ENCODE results near the gene TAMALIN.

TAMALIN gene

GRCh38 chr12:52014567-52015530 lies 8.1 kb downstream of the TAMALIN start:
- no peak for ATAC-seq

GRCh38 chr12:52015532-52016041 lies 8.8 kb downstream of the TAMALIN start:
- no peak for ATAC-seq

GRCh38 chr12:52018433-52019112 lies 11.8 kb downstream of the TAMALIN start:
- ATAC-seq: no peak

DNA sequence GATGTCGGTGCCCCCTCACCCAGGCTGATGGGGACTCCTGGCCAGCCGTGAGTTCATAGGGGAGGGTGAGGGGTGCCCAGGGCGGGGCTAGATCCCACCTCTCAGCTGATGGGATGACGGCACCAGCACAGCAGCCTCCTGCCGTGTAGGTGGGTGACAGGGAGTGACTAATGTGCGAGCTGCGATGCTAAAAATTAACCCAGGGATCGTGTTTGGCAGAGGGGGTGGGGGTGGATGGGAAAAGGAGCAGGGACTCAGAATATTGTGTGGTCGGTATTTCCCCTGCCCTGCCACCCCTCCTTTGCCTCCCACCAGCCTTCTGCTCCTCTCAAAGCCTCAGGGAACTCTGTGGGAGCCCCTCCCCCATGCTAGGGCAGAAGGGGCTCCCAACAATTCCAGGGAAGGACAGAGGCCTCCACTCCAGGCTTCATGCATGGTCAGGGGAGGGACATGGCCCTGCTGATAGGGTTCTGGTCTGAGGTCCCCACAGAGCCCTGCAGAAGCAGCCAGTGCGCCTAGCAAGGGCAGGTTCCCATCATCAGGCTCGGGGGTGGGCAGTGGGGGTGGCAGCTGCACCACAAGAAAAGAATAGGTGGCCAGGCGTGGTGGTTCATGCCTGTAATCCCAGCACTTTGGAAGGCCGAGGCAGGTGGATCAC lies 12.5 kb downstream of the TAMALIN start:
- ATAC-seq: no peak

- ATAC-seq: peak; percentile 20 to 24
Observed at GRCh38 chr12:52020539-52021336, 14.0 kb downstream of the TAMALIN start.

DNA sequence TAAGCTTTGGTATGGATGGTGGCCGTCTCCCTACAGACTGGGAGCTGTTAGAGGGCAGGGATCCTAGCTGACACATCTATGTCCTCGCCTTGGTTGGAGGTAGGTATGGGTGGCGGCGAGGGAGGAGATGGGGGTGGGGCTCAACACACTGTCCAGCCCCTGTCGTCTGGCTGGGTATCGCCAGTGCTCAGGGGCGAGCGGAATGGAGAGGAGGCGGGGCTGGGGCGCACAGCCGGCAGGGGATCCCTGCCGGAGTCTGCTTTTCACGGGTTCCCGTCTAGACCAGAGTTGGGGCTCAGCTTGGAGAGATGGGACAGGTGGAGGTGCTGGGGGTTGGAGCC lies 16.1 kb downstream of the TAMALIN start:
- no peak for ATAC-seq

DNA sequence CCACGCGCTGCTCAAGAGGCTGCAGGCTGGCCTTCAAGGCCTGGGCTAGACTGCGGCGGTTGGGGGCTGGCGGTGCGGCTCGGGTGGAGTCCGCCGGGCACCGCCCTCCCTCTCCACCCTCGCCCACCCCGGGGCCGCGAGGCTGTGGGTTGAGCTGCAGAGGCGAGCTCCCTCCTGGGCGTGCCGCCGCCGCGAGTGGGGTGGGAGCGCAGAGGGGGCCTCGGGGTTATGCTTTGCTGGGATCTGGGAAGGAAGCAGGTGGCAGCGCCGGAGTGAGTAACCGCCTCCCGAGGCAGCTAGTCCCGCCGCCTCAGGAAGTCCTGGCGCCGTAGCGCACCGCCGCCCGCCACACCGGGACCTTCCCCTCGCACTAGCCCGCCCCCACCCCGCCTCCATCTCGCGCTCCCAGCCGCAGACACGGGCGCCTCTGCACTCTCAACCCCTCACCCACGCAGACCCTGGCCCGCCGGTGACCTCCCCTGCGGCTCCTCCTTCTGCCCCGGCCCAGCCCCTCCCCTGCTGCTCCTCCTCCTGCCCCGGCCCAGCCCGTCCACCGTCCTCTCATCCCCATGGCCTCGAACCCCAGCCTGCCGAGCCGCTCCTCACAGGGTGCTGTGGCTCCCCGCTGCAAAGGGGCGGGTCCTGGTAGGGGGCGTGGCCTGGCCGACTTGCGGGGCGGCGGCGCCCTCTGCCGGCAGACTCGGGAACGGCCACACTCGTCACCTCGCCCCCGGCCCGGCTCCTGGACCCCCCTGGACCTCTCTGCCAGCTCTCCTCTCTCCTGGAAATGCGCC lies 16.6 kb downstream of the TAMALIN start:
- peak; percentile 66 for ATAC-seq

DNA sequence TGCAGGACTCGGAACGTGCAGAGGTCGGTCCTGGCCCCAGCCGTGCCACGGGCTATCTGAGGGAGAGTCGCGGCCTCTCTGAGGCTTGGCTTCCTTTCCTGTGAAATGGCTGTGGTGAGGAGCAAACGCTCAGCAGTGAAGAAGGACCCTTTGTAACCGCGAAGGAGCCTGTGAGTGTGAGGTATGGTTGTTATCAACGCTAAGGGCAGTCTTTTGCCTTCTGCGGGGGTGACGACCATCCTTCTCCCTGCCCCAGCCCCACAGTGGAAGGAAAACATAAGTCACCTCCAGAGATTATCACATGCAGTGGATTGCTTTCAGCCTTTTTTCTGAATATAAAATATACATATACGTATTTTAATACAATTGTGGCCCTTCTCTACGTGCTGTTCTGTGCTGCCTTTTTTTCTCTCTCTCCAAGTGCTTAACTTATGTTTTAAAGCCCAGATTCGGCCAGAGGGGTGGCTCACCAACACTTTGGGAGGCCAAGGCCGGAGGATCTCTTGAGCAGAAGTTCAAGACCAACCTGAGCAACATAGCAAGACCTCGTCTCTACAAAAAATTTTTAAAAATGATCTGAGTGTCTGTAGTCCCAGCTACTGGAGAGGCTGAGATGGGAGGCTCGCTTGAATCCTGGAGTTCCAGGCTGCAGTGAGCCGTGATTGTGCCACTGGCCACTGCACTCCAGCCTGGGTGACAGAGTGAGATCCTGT lies 17.4 kb downstream of the TAMALIN start:
- peak; percentile 3 to 6 for ATAC-seq

GRCh38 chr12:52024845-52025230 lies 18.1 kb downstream of the TAMALIN start:
- ATAC-seq: peak in 1 of 2 donors; percentile 32

GRCh38 chr12:52026263-52026662 lies 19.5 kb downstream of the TAMALIN start:
- ATAC-seq: no peak

- ATAC-seq: no peak
Observed at GRCh38 chr12:52027085-52027843, 20.5 kb downstream of the TAMALIN start.

- no peak for ATAC-seq
Observed at GRCh38 chr12:52029685-52030084, 22.9 kb downstream of the TAMALIN start.

- no peak for ATAC-seq
Observed at GRCh38 chr12:52032446-52032803, 25.7 kb downstream of the TAMALIN start.

- peak; percentile 93 to 96 for ATAC-seq
Observed at GRCh38 chr12:52032804-52033445, 26.2 kb downstream of the TAMALIN start.

- ATAC-seq: no peak
Observed at GRCh38 chr12:52033446-52034140, 26.8 kb downstream of the TAMALIN start.

DNA sequence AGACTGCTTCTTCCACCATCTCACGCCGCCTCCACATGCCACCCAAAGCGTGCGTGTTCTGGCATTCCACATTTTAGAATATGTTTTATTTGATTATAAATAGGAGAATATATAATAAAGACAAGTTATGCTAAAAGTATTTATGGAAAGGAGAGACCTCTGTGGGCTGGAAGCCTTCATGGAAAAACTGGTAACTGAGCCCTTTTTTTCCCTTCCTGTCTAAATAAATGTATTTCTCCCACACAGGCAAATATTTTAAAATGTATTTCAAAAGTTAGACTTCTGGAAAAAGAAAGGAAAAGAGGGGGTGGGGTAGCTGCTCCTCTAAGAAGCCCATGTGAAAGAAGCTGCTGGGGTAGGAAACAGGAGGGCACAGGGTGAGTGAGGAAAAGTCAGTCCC lies 28.4 kb downstream of the TAMALIN start:
- ATAC-seq: no peak

DNA sequence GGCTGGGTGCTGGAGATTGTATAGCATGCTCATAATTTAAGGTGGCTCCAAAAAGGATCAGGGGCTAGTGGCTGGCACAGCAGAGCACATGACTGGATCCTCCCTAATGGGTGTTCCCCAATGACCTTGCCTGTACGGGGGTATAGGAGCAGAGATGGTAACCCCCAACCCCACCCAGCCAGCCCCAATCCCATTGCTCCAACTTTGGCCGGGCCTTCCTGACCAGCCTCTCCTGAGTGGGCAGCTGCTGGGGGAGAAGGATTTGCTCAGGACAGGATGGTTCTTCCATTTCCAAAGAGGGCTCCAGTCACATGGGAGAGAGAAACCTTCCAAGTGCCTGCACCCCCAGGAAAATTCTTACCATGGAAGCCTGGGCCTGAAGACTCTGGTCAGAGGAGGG lies 29.2 kb downstream of the TAMALIN start:
- no peak for ATAC-seq

DNA sequence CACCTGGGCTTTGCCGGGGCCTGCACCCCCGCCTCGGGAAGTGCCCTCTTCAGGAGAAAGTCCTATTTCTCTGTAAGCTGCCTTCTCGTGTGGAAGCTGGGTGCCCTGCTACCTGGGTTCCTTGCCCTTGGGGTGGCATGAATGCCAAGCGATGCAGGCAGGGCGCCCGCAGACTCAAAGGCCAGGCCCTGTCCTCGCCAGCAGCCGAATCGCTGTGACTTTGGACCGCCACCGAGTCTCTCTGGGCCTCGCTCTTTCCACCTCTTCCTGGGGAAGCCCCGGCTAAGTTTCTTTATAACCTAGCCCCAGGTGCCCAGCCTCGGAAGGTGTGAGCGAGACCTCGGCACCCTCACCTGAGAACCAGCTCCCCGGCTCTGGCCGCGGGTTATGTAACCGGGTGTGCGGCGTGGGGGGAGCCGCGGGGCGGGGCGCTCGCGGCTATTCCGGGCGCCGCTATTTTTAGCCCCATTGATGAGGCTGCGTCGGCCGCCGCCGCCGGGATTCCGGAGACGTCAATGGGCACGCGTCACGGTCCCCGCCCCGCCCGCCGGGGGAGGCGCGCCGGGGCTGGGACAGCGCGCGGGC lies 29.9 kb downstream of the TAMALIN start:
- peak; percentile 55 to 62 for ATAC-seq

Measured in activated CD4-positive, CD25-positive, alpha-beta regulatory T cell treated with anti-CD3 and anti-CD28 coated beads, Interleukin-2, amount 50 U/mL, for 24 hours (primary cell).